HL-60 (cell line): ENCODE data around the gene CHTF18.
"Not testable (repeated sequence)": the region's sequence is repeated elsewhere in the genome, so short reads cannot be mapped to it uniquely, and the experiment has no call there.

Source experiments
- DNase-seq, 2 experiments: peaks; one replicate each; pipeline ENCODE4 v3.0.0-alpha.2; 2010 to 2020; ENCODE audit warnings: low read depth in 1 of 2, low spot score in 1 of 2
- H3K27ac ChIP-seq: fragments of 250-450 bp; sonication (Bioruptor Pico); replicated peaks from 2 replicates; pipeline ENCODE4 v1.5.1; 2020; ENCODE audit warnings: mild to moderate bottlenecking, moderate library complexity
- H3K27me3 ChIP-seq: fragments of 250-450 bp; sonication (Bioruptor Pico); 2 replicates; pipeline ENCODE4 v1.5.1; 2021; ENCODE audit warnings: mild to moderate bottlenecking, moderate library complexity; ENCODE audit not compliant: insufficient read depth, poor library complexity, severe bottlenecking
- H3K4me3 ChIP-seq: replicated peaks from 2 replicates; pipeline ENCODE4 v1.5.1; 2011; ENCODE audit warnings: mild to moderate bottlenecking, control low read depth, low read length; ENCODE audit not compliant: insufficient read depth
- GABPA ChIP-seq: IDR thresholded peaks from 2 replicates; pipeline ENCODE4 v1.6.1; 2012; ENCODE audit warnings: low read depth
- POLR2AphosphoS5 ChIP-seq: IDR thresholded peaks from 2 replicates; pipeline ENCODE4 v1.6.1; 2012; ENCODE audit warnings: low read depth
- SPI1 ChIP-seq: IDR thresholded peaks from 2 replicates; pipeline ENCODE4 v1.6.1; 2012; ENCODE audit warnings: low read depth, mild to moderate bottlenecking, borderline replicate concordance
- TF ChIP-seq, protein P1 (sequence below): IDR thresholded peaks from 2 replicates; pipeline ENCODE4 v1.6.1; 2012; ENCODE audit warnings: low read depth; ENCODE audit not compliant: insufficient replicate concordance
- TF ChIP-seq, protein P2 (sequence below): IDR thresholded peaks from one replicate; pipeline ENCODE4 v1.5.1; 2011; ENCODE audit warnings: low read length, control low read depth, inconsistent platforms; ENCODE audit not compliant: insufficient read depth

The CHTF18 gene

DNA sequence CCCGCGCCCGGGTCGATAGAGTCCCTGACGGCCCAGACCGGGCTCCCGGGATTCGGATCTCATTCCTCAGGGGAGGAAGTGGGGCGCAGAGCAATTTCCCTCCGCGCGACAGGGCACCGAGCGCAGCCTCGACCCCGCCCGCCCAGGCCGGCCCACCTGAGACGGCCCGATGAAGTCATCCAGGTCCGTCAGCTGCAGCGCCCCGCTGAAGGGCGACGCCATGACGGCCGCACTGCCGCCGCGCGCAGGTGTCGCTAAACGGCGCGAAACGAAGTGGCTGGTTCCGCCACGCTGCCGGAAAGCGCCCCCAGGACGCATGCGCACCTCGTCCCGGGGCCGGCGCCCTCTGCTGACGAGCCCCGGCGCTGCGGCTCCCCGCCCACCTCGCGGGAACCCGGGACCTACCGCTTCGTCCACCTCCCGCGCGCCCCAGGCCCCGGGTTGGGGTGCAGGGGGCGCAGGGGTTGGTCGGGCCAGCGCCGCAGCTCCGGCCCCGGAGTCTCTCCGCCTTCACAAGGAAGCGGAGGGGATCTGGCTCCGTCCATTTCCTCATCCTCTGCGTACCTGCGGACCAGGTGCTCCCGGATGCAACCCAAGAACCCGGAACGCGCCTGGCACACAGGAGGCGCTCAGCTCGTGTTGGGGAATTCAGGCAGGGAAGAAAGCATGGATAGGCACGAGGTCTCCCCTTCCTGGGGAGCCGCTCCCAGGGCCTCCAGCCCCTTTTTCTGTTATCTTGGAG, 47.5 kb upstream of the CHTF18 start, which contains the start of gene CIAO3:
Gene CIAO3 (minus strand): TSS at position 234 of the 742 bp plus-strand sequence. CDS start 12 bp downstream, at position 222.
- DNase-seq, result peak; percentile 86 to 89
- H3K4me3 ChIP-seq, result peak within 1 kb of the TSS; percentile 99
- H3K27me3 ChIP-seq, result no peaks in the 10 kb centered on the region
- peak within 1 kb of the TSS; percentile 73 for H3K27ac ChIP-seq
- TF ChIP-seq POLR2AphosphoS5 (peak; percentile 99), GABPA (no peak), SPI1 (no peak)
- TF ChIP-seq, protein P1, sequence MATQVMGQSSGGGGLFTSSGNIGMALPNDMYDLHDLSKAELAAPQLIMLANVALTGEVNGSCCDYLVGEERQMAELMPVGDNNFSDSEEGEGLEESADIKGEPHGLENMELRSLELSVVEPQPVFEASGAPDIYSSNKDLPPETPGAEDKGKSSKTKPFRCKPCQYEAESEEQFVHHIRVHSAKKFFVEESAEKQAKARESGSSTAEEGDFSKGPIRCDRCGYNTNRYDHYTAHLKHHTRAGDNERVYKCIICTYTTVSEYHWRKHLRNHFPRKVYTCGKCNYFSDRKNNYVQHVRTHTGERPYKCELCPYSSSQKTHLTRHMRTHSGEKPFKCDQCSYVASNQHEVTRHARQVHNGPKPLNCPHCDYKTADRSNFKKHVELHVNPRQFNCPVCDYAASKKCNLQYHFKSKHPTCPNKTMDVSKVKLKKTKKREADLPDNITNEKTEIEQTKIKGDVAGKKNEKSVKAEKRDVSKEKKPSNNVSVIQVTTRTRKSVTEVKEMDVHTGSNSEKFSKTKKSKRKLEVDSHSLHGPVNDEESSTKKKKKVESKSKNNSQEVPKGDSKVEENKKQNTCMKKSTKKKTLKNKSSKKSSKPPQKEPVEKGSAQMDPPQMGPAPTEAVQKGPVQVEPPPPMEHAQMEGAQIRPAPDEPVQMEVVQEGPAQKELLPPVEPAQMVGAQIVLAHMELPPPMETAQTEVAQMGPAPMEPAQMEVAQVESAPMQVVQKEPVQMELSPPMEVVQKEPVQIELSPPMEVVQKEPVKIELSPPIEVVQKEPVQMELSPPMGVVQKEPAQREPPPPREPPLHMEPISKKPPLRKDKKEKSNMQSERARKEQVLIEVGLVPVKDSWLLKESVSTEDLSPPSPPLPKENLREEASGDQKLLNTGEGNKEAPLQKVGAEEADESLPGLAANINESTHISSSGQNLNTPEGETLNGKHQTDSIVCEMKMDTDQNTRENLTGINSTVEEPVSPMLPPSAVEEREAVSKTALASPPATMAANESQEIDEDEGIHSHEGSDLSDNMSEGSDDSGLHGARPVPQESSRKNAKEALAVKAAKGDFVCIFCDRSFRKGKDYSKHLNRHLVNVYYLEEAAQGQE, result peak; percentile 35
- TF ChIP-seq, protein P2, sequence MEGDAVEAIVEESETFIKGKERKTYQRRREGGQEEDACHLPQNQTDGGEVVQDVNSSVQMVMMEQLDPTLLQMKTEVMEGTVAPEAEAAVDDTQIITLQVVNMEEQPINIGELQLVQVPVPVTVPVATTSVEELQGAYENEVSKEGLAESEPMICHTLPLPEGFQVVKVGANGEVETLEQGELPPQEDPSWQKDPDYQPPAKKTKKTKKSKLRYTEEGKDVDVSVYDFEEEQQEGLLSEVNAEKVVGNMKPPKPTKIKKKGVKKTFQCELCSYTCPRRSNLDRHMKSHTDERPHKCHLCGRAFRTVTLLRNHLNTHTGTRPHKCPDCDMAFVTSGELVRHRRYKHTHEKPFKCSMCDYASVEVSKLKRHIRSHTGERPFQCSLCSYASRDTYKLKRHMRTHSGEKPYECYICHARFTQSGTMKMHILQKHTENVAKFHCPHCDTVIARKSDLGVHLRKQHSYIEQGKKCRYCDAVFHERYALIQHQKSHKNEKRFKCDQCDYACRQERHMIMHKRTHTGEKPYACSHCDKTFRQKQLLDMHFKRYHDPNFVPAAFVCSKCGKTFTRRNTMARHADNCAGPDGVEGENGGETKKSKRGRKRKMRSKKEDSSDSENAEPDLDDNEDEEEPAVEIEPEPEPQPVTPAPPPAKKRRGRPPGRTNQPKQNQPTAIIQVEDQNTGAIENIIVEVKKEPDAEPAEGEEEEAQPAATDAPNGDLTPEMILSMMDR, result peak; percentile 86

DNA sequence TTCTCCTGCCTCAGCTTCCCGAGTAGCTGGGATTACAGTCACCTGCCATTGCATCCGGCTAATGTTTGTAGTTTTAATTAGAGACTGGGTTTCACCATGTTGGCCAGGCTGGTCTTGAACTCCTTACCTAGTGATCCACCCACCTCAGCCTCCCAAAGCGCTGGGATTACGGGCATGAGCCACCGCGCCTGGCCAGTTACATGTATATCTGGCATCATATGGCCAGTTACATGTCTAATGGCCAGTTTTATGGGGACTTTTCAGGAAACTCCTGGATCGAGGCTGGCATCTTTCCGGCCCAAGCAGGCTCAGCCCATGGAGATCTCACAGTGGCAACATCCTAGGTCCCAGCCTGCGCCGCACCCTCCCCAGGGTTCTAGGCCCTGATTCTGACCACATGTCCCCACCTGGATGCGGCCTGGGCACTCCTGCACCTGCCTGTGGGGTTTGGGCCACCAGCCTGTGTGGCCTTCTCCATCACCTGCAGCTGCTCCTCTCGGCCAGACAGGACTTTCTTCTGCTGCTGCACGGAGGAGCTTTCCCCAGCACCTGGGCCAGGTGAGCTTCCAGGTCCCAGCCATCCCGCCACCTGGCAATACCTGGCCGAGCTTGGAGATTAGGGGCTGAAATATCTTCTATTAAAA, 46.3 kb upstream of the CHTF18 start:
- DNase-seq, result no peak
- TF ChIP-seq SPI1 (no peak), GABPA (no peak), POLR2AphosphoS5 (no peak)
- TF ChIP-seq, protein P1, result no peak
- TF ChIP-seq, protein P2, result no peak

DNA sequence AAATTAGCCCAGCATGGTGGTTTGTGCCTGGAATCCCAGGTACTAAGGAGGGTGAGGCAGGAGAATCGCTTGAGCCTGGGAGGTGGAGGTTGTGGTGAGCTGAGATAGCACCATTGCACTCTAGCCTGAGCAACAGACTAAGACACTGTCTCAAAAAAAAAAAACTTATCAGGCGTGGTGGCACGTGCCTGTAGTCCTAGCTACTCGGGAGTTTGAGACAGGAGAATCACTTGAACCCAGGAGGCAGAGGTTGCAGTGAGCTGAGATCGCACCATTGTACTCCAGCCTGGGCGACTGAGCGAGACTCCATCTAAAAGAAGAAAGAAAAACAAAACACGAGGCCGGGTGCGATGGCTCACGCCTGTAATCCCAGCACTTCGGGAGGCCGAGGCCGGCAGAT, 45.5 kb upstream of the CHTF18 start:
- not testable (repeated sequence) for H3K27me3 ChIP-seq, H3K27ac ChIP-seq

More for the DNA sequence above, 46.3 kb upstream of the CHTF18 start:
- Histone ChIP-seq H3K27ac (no peak overlapping the region), H3K4me3 (no peak overlapping the region), H3K27me3 (no peaks in the 10 kb centered on the region)

DNA sequence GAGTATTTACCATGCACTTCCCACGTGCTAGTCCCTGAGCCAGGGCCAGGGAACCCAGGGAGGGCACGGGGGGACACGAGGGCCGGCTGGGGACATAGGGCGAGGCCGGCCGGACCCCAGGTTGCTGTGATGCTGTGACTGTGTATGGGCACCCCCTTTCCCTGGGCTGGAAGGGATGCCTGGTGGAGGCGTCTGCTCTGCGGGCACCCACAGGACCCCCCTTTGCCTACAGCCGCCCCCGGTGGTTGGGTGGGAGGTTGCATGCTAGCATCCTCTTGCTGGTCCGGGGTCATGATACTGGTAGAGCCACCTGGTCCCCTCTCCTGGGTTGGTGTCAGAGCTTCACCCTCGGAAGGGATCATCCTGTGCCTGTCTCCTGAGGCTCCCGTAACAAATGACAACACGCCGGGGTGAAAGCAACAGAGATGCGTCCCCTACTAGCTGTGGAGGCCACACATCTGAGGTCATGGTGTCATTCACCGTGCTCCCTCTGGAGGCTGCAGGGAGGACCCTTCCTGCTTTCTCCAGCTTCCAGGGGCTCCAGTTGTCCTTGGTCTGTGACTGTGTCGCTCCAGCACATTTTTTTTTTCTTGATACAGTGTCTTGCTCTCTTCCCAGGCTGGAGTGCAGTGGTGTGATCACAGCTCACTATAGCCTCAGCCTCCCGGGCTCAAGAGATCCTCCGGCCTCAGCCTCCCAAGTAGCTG, 44.5 kb upstream of the CHTF18 start:
- Histone ChIP-seq H3K4me3 (no peak overlapping the region), H3K27ac (no peak overlapping the region), H3K27me3 (no peaks in the 10 kb centered on the region)
- TF ChIP-seq, protein P1, result no peak
- TF ChIP-seq, protein P2, result no peak
- no peak for TF ChIP-seq SPI1
- TF ChIP-seq POLR2AphosphoS5, result no peak
- no peak for TF ChIP-seq GABPA
- DNase-seq, result no peak

More for the DNA sequence above, 45.5 kb upstream of the CHTF18 start:
- H3K4me3 ChIP-seq, DNase-seq: not testable (repeated sequence)
